ENCODE data around the gene NGF.

NGF gene

DNA sequence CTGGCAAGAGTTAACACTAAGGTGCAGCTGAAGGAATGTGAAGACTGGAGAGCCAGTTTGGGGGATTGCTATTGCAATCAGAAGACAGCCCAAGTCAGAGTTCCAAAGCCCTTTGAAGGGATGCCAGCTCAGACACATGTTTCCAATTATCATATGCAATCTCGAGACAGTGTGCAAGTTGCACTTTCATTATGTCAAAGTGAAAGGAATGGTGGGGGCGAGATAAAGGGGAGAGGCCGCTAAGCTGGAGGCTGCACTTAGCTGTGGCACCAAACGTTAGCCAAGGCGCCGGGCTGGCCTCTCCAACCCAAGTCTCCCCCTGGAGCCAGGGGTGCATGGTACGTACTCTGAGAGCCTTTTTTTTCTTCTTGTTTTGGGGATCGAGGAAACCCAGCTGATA, 58.0 kb downstream of the NGF start:
- Histone ChIP-seq H3K4ac (ENCODE audit: low read depth, low read length) (no peak overlapping the region), H3K9me3 (ENCODE audit: insufficient read depth, low read depth, low read length) (no peaks in the 10 kb centered on the region), H3K4me2 (ENCODE audit: low read length) (no peak overlapping the region), H4K91ac (ENCODE audit: low read depth, low read length) (no peak overlapping the region), H2BK5ac (ENCODE audit: low read depth, low read length, poor library complexity) (no peak overlapping the region), H3K79me1 (ENCODE audit: low read length) (no peaks in the 10 kb centered on the region), H2BK12ac (ENCODE audit: low read length) (no peak overlapping the region), H3K4me3 (ENCODE audit: low read depth, low read length) (no peak overlapping the region), H2AK5ac (ENCODE audit: low read length) (no peak overlapping the region), H3K14ac (ENCODE audit: low read length) (no peak overlapping the region), H3K36me3 (ENCODE audit: control insufficient read depth in 1 of 2, insufficient read depth in 2 of 2, low read length in 2 of 2) (no peaks in the 10 kb centered on the region), H2BK120ac (ENCODE audit: insufficient read depth, low read length, poor library complexity) (no peak overlapping the region), H3K9ac (ENCODE audit: low read length) (no peak overlapping the region), H3K18ac (ENCODE audit: low read length) (no peak overlapping the region), H4K12ac (ENCODE audit: low read depth, low read length) (no peak overlapping the region), H3K79me2 (ENCODE audit: control insufficient read depth, insufficient read depth, low read length, poor library complexity) (peaks cover 2% of the 10 kb centered on the region), H2AFZ (ENCODE audit: insufficient read depth, low read length, poor library complexity) (no peak overlapping the region), H4K8ac (ENCODE audit: low read depth, low read length) (no peak overlapping the region), H3K27me3 (ENCODE audit: insufficient read depth, low read length) (no peaks in the 10 kb centered on the region), H3K4me1 (ENCODE audit: control insufficient read depth in 1 of 2, insufficient read depth in 2 of 2, low read length in 2 of 2) (no peaks in the 10 kb centered on the region), H3K23ac (ENCODE audit: low read length) (no peak overlapping the region), H3K27ac (ENCODE audit: low read depth, low read length) (no peak overlapping the region)
- WGBS (ENCODE audit: extremely low coverage, insufficient coverage, insufficient read length) = no CpG with 5 or more reads among the region's 8 CpGs
- no peak for DNase-seq

DNA sequence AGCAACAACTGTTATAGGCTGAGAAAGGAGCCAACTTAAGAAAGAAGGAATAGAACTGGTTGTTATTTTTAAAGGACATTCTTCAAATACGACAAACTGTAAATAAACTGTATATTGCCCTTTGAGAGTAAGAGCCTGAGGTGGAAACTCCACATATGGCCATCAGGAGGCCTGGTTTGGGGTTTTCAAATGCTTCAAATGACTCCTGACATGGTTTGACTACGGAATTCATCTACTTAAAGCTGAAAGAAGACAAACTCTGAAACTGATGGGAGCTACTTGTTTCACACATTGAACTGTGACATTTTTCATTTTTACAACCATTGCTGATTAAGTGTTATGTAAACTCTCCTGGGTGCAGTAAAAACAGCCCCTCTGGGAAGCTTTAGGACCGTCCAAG, 59.8 kb downstream of the NGF start:
- Histone ChIP-seq H3K27me3 (ENCODE audit: insufficient read depth, low read length) (no peaks in the 10 kb centered on the region), H4K8ac (ENCODE audit: low read depth, low read length) (no peak overlapping the region), H3K14ac (ENCODE audit: low read length) (no peak overlapping the region), H2AFZ (ENCODE audit: insufficient read depth, low read length, poor library complexity) (no peak overlapping the region), H3K9me3 (ENCODE audit: insufficient read depth, low read depth, low read length) (no peaks in the 10 kb centered on the region), H3K23ac (ENCODE audit: low read length) (no peak overlapping the region), H3K4me2 (ENCODE audit: low read length) (no peak overlapping the region), H2BK12ac (ENCODE audit: low read length) (no peak overlapping the region), H3K9ac (ENCODE audit: low read length) (no peak overlapping the region), H3K79me2 (ENCODE audit: control insufficient read depth, insufficient read depth, low read length, poor library complexity) (peaks cover 2% of the 10 kb centered on the region), H3K4me1 (ENCODE audit: control insufficient read depth in 1 of 2, insufficient read depth in 2 of 2, low read length in 2 of 2) (no peaks in the 10 kb centered on the region), H3K4me3 (ENCODE audit: low read depth, low read length) (no peak overlapping the region), H3K18ac (ENCODE audit: low read length) (no peak overlapping the region), H3K36me3 (ENCODE audit: control insufficient read depth in 1 of 2, insufficient read depth in 2 of 2, low read length in 2 of 2) (no peaks in the 10 kb centered on the region), H2BK120ac (ENCODE audit: insufficient read depth, low read length, poor library complexity) (no peak overlapping the region), H3K27ac (ENCODE audit: low read depth, low read length) (no peak overlapping the region), H4K91ac (ENCODE audit: low read depth, low read length) (no peak overlapping the region), H2BK5ac (ENCODE audit: low read depth, low read length, poor library complexity) (no peak overlapping the region), H3K79me1 (ENCODE audit: low read length) (no peaks in the 10 kb centered on the region), H3K4ac (ENCODE audit: low read depth, low read length) (no peak overlapping the region), H4K12ac (ENCODE audit: low read depth, low read length) (no peak overlapping the region), H2AK5ac (ENCODE audit: low read length) (no peak overlapping the region)
- no CpG with 5 or more reads among the region's 3 CpGs for WGBS (ENCODE audit: extremely low coverage, insufficient coverage, insufficient read length)
- no peak for DNase-seq

DNA sequence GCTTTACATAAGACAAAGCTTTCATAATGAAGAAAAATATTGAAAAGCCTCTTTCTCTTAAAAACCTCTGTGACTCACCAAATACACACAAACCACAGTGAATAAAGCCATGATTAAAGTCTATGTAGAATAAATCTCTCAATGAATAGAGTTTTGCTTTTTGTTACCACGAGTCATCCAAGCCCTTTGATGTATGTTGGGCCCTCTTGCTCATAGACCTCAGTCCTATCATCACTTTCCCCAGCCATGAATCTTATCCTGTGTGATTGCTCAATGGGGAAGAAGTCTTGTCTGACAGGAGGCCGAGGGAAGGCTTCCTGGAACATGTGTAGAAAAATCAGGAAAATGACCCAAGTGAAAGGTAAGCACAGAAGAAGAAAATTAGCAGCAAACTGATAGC, 60.8 kb downstream of the NGF start:
- Histone ChIP-seq H3K9me3 (ENCODE audit: insufficient read depth, low read depth, low read length) (no peaks in the 10 kb centered on the region), H2BK5ac (ENCODE audit: low read depth, low read length, poor library complexity) (no peak overlapping the region), H3K4me1 (ENCODE audit: control insufficient read depth in 1 of 2, insufficient read depth in 2 of 2, low read length in 2 of 2) (no peaks in the 10 kb centered on the region), H2AFZ (ENCODE audit: insufficient read depth, low read length, poor library complexity) (no peak overlapping the region), H3K4me2 (ENCODE audit: low read length) (no peak overlapping the region), H2AK5ac (ENCODE audit: low read length) (no peak overlapping the region), H3K27me3 (ENCODE audit: insufficient read depth, low read length) (no peaks in the 10 kb centered on the region), H3K79me2 (ENCODE audit: control insufficient read depth, insufficient read depth, low read length, poor library complexity) (peaks cover 2% of the 10 kb centered on the region), H3K23ac (ENCODE audit: low read length) (no peak overlapping the region), H3K4ac (ENCODE audit: low read depth, low read length) (no peak overlapping the region), H3K14ac (ENCODE audit: low read length) (no peak overlapping the region), H2BK120ac (ENCODE audit: insufficient read depth, low read length, poor library complexity) (no peak overlapping the region), H3K9ac (ENCODE audit: low read length) (no peak overlapping the region), H2BK12ac (ENCODE audit: low read length) (no peak overlapping the region), H4K91ac (ENCODE audit: low read depth, low read length) (no peak overlapping the region), H3K36me3 (ENCODE audit: control insufficient read depth in 1 of 2, insufficient read depth in 2 of 2, low read length in 2 of 2) (no peaks in the 10 kb centered on the region), H4K12ac (ENCODE audit: low read depth, low read length) (no peak overlapping the region), H3K18ac (ENCODE audit: low read length) (no peak overlapping the region), H4K8ac (ENCODE audit: low read depth, low read length) (no peak overlapping the region), H3K4me3 (ENCODE audit: low read depth, low read length) (no peak overlapping the region), H3K27ac (ENCODE audit: low read depth, low read length) (no peak overlapping the region), H3K79me1 (ENCODE audit: low read length) (no peaks in the 10 kb centered on the region)
- no CpG with 5 or more reads among the region's 2 CpGs for WGBS (ENCODE audit: extremely low coverage, insufficient coverage, insufficient read length)
- DNase-seq = no peak

DNA sequence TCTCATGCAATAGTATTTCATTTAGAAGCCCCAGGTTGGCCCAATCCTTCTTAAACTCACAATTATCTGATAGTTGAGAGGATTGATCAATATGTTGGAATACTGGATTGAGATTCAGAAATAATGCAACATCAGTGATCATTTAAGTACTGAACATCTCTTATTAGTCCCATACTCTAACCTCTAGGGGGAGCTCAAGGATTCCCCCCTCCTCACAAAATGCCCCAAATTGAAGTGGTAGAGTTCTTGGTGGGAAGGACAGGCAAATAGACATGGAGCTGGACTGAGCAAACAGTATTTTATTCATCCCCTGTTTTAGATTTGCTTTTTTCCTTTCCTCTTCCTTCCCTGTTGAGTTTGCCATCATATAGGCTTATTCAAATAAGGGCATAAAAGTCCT, 62.8 kb downstream of the NGF start:
- Histone ChIP-seq H2BK120ac (ENCODE audit: insufficient read depth, low read length, poor library complexity) (no peak overlapping the region), H3K4me3 (ENCODE audit: low read depth, low read length) (no peak overlapping the region), H3K27ac (ENCODE audit: low read depth, low read length) (no peak overlapping the region), H2AK5ac (ENCODE audit: low read length) (no peak overlapping the region), H2BK12ac (ENCODE audit: low read length) (no peak overlapping the region), H3K36me3 (ENCODE audit: control insufficient read depth in 1 of 2, insufficient read depth in 2 of 2, low read length in 2 of 2) (no peaks in the 10 kb centered on the region), H2AFZ (ENCODE audit: insufficient read depth, low read length, poor library complexity) (no peak overlapping the region), H3K27me3 (ENCODE audit: insufficient read depth, low read length) (no peaks in the 10 kb centered on the region), H4K12ac (ENCODE audit: low read depth, low read length) (no peak overlapping the region), H3K9me3 (ENCODE audit: insufficient read depth, low read depth, low read length) (no peaks in the 10 kb centered on the region), H3K79me2 (ENCODE audit: control insufficient read depth, insufficient read depth, low read length, poor library complexity) (no peaks in the 10 kb centered on the region), H3K4me2 (ENCODE audit: low read length) (no peak overlapping the region), H3K14ac (ENCODE audit: low read length) (no peak overlapping the region), H3K9ac (ENCODE audit: low read length) (no peak overlapping the region), H3K23ac (ENCODE audit: low read length) (no peak overlapping the region), H4K8ac (ENCODE audit: low read depth, low read length) (no peak overlapping the region), H3K79me1 (ENCODE audit: low read length) (no peaks in the 10 kb centered on the region), H2BK5ac (ENCODE audit: low read depth, low read length, poor library complexity) (no peak overlapping the region), H3K18ac (ENCODE audit: low read length) (no peak overlapping the region), H3K4ac (ENCODE audit: low read depth, low read length) (no peak overlapping the region), H4K91ac (ENCODE audit: low read depth, low read length) (no peak overlapping the region), H3K4me1 (ENCODE audit: control insufficient read depth in 1 of 2, insufficient read depth in 2 of 2, low read length in 2 of 2) (no peaks in the 10 kb centered on the region)
- DNase-seq = peak in 1 of 2 donors; percentile 51

DNA sequence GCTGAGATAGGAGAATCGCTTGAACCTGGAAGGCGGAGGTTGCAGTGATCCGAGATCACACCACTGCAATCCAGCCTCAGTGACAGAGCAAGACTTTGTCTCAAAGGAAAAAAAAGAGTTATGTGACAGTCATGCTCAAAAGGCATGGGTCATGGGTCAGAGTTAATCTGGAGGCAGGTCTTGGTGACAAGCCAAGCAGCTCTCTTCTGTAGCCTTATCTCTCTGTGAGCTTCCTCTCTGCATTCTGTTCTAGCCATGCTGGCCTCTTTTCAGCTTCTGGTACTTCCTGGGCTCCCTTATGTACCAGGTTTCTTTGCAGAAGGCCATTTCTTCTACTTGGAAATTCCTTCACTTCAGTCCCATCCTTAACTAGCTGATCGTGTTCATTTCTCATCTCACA, 63.6 kb downstream of the NGF start:
- Histone ChIP-seq H2BK12ac (ENCODE audit: low read length) (no peak overlapping the region), H2AFZ (ENCODE audit: insufficient read depth, low read length, poor library complexity) (no peak overlapping the region), H3K27me3 (ENCODE audit: insufficient read depth, low read length) (no peaks in the 10 kb centered on the region), H3K36me3 (ENCODE audit: control insufficient read depth in 1 of 2, insufficient read depth in 2 of 2, low read length in 2 of 2) (no peaks in the 10 kb centered on the region), H2BK5ac (ENCODE audit: low read depth, low read length, poor library complexity) (no peak overlapping the region), H2AK5ac (ENCODE audit: low read length) (no peak overlapping the region), H3K4ac (ENCODE audit: low read depth, low read length) (no peak overlapping the region), H3K4me1 (ENCODE audit: control insufficient read depth in 1 of 2, insufficient read depth in 2 of 2, low read length in 2 of 2) (no peaks in the 10 kb centered on the region), H3K9me3 (ENCODE audit: insufficient read depth, low read depth, low read length) (no peaks in the 10 kb centered on the region), H3K27ac (ENCODE audit: low read depth, low read length) (no peak overlapping the region), H4K12ac (ENCODE audit: low read depth, low read length) (no peak overlapping the region), H3K18ac (ENCODE audit: low read length) (no peak overlapping the region), H3K23ac (ENCODE audit: low read length) (no peak overlapping the region), H3K79me2 (ENCODE audit: control insufficient read depth, insufficient read depth, low read length, poor library complexity) (no peaks in the 10 kb centered on the region), H3K9ac (ENCODE audit: low read length) (no peak overlapping the region), H3K14ac (ENCODE audit: low read length) (no peak overlapping the region), H2BK120ac (ENCODE audit: insufficient read depth, low read length, poor library complexity) (no peak overlapping the region), H3K79me1 (ENCODE audit: low read length) (no peaks in the 10 kb centered on the region), H3K4me3 (ENCODE audit: low read depth, low read length) (no peak overlapping the region), H4K91ac (ENCODE audit: low read depth, low read length) (no peak overlapping the region), H3K4me2 (ENCODE audit: low read length) (no peak overlapping the region), H4K8ac (ENCODE audit: low read depth, low read length) (no peak overlapping the region)
- WGBS (ENCODE audit: extremely low coverage, insufficient coverage, insufficient read length) = no CpG with 5 or more reads among the region's 4 CpGs
- DNase-seq = no peak

Measured in trophoblast cell (in vitro differentiated cells and primary cell).